Measurements from ENCODE around the gene ZDHHC14. TPM values are rescaled to one million over a fixed set of nuclear protein-coding genes. Genes with fewer than 3 reads are reported as not detected.

ZDHHC14 gene
- total RNA-seq, 4 donors from 2014 or later, result 9.1 to 20.6 (median 12.5) TPM

DNA sequence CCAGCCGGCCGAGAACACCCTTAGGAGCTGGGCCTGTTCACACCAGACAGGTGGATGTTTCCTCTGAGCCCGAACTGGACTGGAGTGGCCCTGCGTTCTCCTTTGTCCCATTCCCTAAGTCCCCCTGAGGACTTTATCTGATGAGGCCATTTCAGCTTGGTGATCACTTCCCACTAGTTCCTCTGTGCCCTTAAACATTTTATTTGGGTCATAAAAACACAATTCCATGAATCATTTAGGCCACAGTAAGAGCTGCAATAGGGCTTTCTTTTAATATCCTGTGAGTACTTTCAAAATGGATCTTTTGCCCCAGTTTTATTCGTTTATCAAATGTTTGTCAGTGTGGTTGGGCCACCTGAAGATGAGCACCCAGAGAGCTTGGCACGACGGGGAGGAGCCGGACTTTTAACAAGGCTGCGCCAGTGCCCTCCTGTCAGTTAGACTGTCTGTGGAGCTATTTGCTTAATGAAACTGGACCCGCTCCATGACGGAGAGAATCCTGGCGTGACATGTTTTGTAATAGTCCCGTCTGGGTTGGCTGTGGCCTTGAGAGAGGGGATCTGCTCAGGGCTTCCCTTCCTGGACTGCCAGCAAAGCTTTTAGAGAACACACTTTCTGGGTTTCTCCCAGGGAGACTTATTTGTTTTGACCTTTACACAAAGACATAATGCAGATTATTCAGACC, 53.5 kb downstream of the ZDHHC14 start:
- DNase-seq, result no peak
- no peak overlapping the region for H3K4me3 ChIP-seq
- TF ChIP-seq, protein P1, sequence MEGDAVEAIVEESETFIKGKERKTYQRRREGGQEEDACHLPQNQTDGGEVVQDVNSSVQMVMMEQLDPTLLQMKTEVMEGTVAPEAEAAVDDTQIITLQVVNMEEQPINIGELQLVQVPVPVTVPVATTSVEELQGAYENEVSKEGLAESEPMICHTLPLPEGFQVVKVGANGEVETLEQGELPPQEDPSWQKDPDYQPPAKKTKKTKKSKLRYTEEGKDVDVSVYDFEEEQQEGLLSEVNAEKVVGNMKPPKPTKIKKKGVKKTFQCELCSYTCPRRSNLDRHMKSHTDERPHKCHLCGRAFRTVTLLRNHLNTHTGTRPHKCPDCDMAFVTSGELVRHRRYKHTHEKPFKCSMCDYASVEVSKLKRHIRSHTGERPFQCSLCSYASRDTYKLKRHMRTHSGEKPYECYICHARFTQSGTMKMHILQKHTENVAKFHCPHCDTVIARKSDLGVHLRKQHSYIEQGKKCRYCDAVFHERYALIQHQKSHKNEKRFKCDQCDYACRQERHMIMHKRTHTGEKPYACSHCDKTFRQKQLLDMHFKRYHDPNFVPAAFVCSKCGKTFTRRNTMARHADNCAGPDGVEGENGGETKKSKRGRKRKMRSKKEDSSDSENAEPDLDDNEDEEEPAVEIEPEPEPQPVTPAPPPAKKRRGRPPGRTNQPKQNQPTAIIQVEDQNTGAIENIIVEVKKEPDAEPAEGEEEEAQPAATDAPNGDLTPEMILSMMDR (IDR thresholded peaks at IDR 0.05), result no peak
- TF ChIP-seq POLR2A (IDR thresholded peaks at IDR 0.05), result no peak
- peak overlapping the region in 2 of 4 donors; percentile 8 to 25 for H3K27ac ChIP-seq
- no peaks in the 10 kb centered on the region for H3K4me1 ChIP-seq
- H3K27me3 ChIP-seq, result no peaks in the 10 kb centered on the region
- H3K9me3 ChIP-seq, result no peaks in the 10 kb centered on the region
- H3K36me3 ChIP-seq, result no peaks in the 10 kb centered on the region

DNA sequence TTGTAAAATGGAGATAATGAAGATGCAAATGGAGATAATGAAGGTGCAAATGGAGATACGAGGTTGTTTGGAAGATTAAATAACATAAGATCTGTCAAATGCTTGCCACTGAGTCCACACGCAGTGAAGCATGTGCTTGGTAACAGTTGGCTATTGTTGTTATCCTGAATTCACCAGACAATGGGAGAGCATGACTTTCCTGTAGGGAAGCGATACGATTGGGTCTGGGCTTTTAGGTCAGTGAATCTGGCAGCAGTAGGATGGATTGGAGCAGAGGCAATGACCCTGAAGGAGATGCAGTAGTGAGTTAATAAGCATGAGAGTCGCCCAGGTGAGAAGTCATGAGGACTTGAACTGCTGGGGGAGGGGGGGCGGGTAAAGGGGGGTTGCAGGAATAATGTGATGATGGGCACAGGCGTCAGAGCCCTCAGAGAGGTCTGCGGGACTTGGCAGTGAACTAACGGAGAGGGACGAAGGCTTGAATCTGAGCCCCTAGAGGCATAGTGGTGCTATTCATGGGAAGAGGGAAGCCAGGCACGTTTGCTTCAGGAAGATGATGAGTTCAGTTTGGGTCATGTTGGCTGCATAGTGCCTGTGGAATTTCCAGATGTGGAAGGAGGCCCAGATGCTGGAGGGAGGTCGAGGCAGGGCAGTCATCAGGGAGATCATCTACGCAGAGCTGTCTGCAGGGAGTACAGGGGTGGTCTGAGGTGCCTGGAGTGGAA, 55.4 kb downstream of the ZDHHC14 start:
- TF ChIP-seq, protein P1 (IDR thresholded peaks at IDR 0.05), result no peak
- TF ChIP-seq POLR2A (IDR thresholded peaks at IDR 0.05), result no peak
- Histone ChIP-seq H3K4me3 (no peak overlapping the region), H3K36me3 (no peaks in the 10 kb centered on the region), H3K9me3 (no peaks in the 10 kb centered on the region), H3K4me1 (no peaks in the 10 kb centered on the region), H3K27me3 (no peaks in the 10 kb centered on the region), H3K27ac (no peak overlapping the region)
- DNase-seq, result no peak

GRCh38 chr6:157436944-157437336, 56.0 kb downstream of the ZDHHC14 start:
- TF ChIP-seq, protein P1 (IDR thresholded peaks at IDR 0.05), result no peak
- no peak for TF ChIP-seq POLR2A (IDR thresholded peaks at IDR 0.05)
- no peak overlapping the region for H3K27ac ChIP-seq
- DNase-seq, result no peak
- H3K4me1 ChIP-seq, result no peaks in the 10 kb centered on the region
- H3K4me3 ChIP-seq, result no peak overlapping the region
- no peaks in the 10 kb centered on the region for H3K36me3 ChIP-seq
- H3K27me3 ChIP-seq, result no peaks in the 10 kb centered on the region
- no peaks in the 10 kb centered on the region for H3K9me3 ChIP-seq

DNA sequence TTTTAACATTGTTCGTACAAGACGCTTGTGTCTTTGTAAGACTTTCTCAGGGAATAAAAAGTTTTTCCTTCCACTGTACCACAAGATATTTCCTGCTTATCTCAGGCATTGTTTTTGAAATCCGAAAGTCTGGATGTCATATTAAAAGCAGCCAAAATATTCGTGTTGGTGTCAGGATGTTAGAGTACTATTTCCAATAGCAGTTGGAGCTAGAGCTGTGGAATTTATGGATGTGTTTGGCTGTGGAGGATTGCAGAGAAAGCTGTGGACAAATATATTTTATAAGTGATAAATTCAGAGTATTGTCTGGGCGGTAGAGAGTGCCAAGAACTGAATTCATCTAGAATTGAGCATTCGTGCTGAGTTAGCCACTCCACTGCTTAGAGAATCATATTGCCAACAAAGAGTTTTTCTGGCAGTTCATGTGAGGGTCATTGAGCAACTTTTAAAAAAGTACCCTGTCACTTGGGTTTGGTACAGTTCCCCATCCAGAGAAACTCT, 57.7 kb downstream of the ZDHHC14 start:
- no peak overlapping the region for H3K27ac ChIP-seq
- H3K4me1 ChIP-seq, result no peaks in the 10 kb centered on the region
- H3K4me3 ChIP-seq, result no peak overlapping the region
- H3K36me3 ChIP-seq, result no peaks in the 10 kb centered on the region
- TF ChIP-seq, protein P1 (IDR thresholded peaks at IDR 0.05), result no peak
- TF ChIP-seq POLR2A (IDR thresholded peaks at IDR 0.05), result no peak
- H3K27me3 ChIP-seq, result no peaks in the 10 kb centered on the region
- no peak for DNase-seq
- no peaks in the 10 kb centered on the region for H3K9me3 ChIP-seq

DNA sequence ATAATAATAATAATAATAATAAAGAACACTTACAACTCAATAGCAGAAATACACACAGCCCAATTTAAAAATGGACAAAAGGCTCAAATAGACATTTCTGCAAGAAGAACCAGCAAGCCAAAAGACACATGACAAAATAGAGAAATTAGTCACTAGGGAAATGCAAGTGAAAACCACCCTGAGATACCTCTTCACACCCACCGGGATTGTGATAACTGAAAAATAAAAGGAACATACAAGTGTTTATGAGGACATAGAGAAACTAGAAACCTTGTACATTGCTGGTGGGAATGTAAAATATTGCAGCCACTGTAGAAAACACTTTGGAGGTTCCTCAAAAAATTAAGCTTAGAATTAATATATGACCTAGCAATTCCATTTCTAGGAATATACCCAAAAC, 59.2 kb downstream of the ZDHHC14 start:
- Histone ChIP-seq H3K27ac (no peak overlapping the region), H3K9me3 (no peaks in the 10 kb centered on the region), H3K27me3 (no peaks in the 10 kb centered on the region), H3K4me3 (no peak overlapping the region), H3K36me3 (no peaks in the 10 kb centered on the region), H3K4me1 (no peaks in the 10 kb centered on the region)
- DNase-seq, result no peak
- TF ChIP-seq, protein P1 (IDR thresholded peaks at IDR 0.05), result no peak
- TF ChIP-seq POLR2A (IDR thresholded peaks at IDR 0.05), result no peak

All from Peyer's patch (tissue), 4 donors.